Activated T-cell treated with anti-CD3 and anti-CD28 coated beads, Interleukin-2, amount 50 U/mL, for 4 hours (primary cell): ENCODE results near the gene FAM50B. TPM values are rescaled to one million over a fixed set of nuclear protein-coding genes. Genes with fewer than 3 reads are reported as not detected.
"Not testable (repeated sequence)": the region's sequence is repeated elsewhere in the genome, so short reads cannot be mapped to it uniquely, and the experiment has no call there.

Experiments
- ATAC-seq, 2 donors: fragments of 200-7000 bp; cut with Tn5 transposase; one replicate each; pipeline ENCODE4 v1.10.0; 2021
- DNase-seq: peaks from one replicate; pipeline ENCODE4 v3.0.0-alpha.2; 2020
- H3K27me3 Mint-ChIP-seq: one replicate; pipeline ENCODE4 v1.8.0; 2021; ENCODE audit warnings: low read depth, mixed read lengths
- H3K36me3 Mint-ChIP-seq: one replicate; pipeline ENCODE4 v1.8.0; 2022; ENCODE audit warnings: mixed read lengths; ENCODE audit not compliant: insufficient read depth
- H3K4me1 Mint-ChIP-seq: one replicate; pipeline ENCODE4 v1.8.0; 2021; ENCODE audit warnings: low read depth, mixed read lengths
- H3K4me3 Mint-ChIP-seq: one replicate; pipeline ENCODE4 v1.8.0; 2021; ENCODE audit warnings: mild to moderate bottlenecking, moderate library complexity, mixed read lengths
- H3K9me3 Mint-ChIP-seq: one replicate; pipeline ENCODE4 v1.8.0; 2021; ENCODE audit warnings: mixed read lengths
- total RNA-seq, 3 donors: library from RNA; stranded (reverse); gene quantifications; one replicate each; pipeline ENCODE4 v1.2.1, GENCODE V29; 2021

FAM50B gene
- total RNA-seq, 3 donors from 2014 or later, result 8.8 to 11.4 (median 9.3) TPM

DNA sequence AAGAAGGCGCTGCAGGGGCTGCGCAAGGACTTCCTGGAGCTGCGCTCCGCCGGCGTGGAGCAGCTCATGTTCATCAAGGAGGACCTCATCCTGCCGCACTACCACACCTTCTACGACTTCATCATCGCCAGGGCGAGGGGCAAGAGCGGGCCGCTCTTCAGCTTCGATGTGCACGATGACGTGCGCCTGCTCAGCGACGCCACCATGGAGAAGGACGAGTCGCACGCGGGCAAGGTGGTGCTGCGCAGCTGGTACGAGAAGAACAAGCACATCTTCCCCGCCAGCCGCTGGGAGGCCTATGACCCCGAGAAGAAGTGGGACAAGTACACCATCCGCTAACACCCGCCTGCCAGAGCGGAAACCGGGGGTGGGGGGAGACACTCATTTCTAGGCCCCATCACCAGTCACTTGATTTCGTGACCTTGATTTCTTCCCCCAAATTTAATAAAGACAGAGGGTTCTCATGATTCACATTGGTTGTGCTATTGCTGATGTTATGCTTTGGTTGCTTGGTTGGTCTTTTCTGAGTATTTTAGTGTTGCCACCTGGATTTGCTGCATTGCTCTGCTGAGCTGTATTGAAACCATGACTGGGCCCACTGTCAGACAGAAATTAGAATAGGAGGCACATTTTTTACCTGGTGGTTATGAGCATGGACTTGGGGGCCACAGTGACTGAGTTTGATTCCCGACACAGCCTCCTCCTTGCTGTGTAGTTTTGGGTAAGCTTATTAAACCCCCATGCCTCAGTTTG lies 1.5 kb downstream of the FAM50B start:
- DNase-seq (peak; percentile 21), ATAC-seq (peak; percentile 31 to 47)
- peak overlapping the region; percentile 55 for H3K4me3 Mint-ChIP-seq
- H3K9me3 Mint-ChIP-seq, result no peaks in the 10 kb centered on the region
- no peaks in the 10 kb centered on the region for H3K36me3 Mint-ChIP-seq
- no peaks in the 10 kb centered on the region for H3K27me3 Mint-ChIP-seq
- H3K4me1 Mint-ChIP-seq, result peaks cover 28% of the 10 kb centered on the region

DNA sequence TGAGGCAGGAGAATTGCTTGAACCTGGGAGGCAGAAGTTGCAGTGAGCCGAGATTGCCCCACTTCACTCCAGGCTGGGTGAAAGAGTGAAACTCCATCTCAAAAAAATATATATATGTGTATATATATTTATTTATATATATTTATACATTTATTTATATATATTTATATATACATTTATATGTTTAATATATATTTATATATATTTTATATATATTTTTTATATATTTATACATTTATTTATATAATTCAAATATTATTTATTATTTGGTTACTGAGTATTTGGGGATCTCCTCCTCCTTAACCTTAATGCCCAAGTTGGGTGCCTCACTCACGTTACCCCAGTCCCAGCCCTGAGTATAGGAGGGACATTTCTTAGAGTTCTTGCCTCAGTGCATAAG lies 2.7 kb downstream of the FAM50B start:
- ATAC-seq (no peak), DNase-seq (no peak)
- Mint-ChIP-seq H3K4me1 (peaks cover 28% of the 10 kb centered on the region), H3K9me3 (no peaks in the 10 kb centered on the region), H3K4me3 (no peak overlapping the region), H3K36me3 (no peaks in the 10 kb centered on the region), H3K27me3 (no peaks in the 10 kb centered on the region)

DNA sequence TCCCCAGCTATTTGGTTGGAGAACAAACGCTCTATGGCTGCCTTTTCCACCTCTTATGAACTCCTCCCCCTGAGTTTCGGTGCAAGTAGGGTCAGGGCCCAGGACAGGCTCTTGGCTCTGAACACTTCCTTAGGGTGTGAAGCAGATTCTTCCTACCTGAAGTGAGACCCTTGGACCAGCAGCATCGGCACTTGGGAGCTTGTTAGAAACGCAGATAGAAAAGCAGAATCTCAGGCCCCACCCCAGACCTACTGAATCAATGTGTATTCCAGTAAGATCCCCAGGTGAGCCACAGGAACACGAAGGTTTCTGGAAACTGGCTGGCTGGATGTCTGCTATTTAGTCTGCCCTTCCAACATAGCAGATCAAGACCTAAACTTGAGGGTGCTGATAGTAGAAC lies 3.2 kb downstream of the FAM50B start:
- no peaks in the 10 kb centered on the region for H3K27me3 Mint-ChIP-seq
- no peak for ATAC-seq

DNA sequence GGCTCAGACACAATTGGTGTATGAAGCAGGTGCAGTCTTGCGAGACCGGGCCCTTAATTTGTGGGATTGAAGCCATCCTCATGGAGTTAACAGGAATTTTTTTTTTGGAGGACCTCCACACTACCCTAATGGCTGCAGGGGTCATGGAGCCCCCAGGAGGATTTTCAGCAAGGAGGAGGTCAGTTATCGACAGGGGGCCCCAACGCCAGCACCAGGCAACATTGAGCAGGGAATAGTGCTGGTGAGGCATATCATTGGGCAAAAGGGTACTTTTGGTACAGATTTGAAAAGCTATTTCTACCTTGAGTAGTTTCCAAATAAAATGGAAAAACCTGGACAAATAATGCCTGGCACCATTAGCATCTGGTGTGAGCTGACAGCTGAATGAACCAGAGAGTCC lies 6.7 kb downstream of the FAM50B start:
- H3K4me1 Mint-ChIP-seq, result peaks cover 4% of the 10 kb centered on the region
- no peak overlapping the region for H3K4me3 Mint-ChIP-seq
- DNase-seq, result no peak
- no peak for ATAC-seq
- peaks cover 6% of the 10 kb centered on the region for H3K9me3 Mint-ChIP-seq
- H3K27me3 Mint-ChIP-seq, result no peaks in the 10 kb centered on the region
- H3K36me3 Mint-ChIP-seq, result no peaks in the 10 kb centered on the region

More for the DNA sequence above, 3.2 kb downstream of the FAM50B start:
- no peak overlapping the region for H3K4me3 Mint-ChIP-seq
- H3K9me3 Mint-ChIP-seq, result no peaks in the 10 kb centered on the region
- H3K4me1 Mint-ChIP-seq, result peaks cover 24% of the 10 kb centered on the region
- DNase-seq, result no peak
- no peaks in the 10 kb centered on the region for H3K36me3 Mint-ChIP-seq

DNA sequence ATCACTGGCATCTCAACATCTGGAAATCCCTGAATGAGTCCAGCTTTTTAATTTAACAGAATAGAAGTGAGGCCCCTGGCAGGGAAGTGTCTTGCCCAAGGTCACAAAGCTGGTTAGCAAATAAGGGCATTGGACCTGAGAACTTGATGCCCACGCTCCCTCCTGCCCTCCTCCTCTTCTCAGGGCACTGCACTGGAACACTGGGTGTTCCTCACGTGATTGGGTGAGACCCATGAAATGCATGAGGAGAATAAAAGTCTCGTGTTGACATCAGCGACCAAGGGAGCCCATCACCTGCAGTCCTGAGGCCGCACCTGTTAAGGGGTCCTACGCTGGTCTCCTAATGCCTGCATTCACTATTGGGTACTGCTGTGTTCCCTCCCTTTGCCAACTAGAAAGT lies 7.4 kb downstream of the FAM50B start:
- DNase-seq (no peak), ATAC-seq (no peak)
- Mint-ChIP-seq H3K4me3 (no peak overlapping the region), H3K4me1 (no peaks in the 10 kb centered on the region), H3K27me3 (peaks cover 2% of the 10 kb centered on the region), H3K9me3 (peaks cover 9% of the 10 kb centered on the region), H3K36me3 (no peaks in the 10 kb centered on the region)

DNA sequence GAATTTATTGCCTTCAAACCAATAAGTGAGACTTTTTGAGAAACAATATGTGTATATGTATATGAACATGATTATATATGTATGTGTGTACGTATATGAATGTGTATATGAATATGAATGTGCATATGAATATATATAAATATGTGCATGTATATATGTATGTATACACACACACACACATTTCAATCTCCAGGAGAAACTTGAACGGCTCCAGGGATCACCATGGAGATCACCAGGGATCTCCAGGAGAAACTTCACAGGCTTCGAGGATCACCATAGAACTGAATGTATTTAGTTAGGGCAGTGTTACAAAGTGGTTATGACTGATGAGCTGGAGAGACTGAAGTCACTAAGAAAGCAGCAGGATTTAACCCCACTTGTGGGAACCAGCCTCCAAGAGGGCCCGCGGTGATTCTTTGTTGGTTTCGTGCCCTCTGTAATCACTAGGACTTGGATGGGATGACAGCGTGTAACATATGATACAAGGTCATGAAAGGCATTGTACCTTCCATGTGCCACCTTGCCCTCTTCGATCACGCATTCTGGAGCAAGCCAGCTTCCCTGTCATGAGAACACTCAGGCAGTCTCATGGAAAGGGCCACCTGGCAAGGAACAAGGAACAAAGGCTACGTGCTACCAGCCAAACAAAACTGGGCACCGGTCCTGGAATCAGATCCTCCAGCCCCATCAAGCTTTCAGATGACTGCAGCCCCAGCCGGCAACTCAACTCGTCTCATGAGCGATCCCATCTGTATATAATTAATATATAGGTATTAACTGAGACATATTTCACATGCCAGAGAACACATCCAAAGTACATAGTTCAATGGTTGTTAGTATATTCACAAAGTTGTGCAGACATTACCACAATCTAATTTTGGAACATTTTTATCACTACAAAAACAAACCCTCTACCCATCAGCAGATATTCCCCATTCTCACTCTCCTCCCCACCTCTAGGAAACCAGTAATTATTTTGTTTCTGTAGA lies 8.6 kb downstream of the FAM50B start:
- H3K9me3 Mint-ChIP-seq, result peaks cover 9% of the 10 kb centered on the region
- H3K4me1 Mint-ChIP-seq, result no peaks in the 10 kb centered on the region
- no peaks in the 10 kb centered on the region for H3K36me3 Mint-ChIP-seq
- DNase-seq (no peak), ATAC-seq (no peak)
- H3K27me3 Mint-ChIP-seq, result peaks cover 6% of the 10 kb centered on the region
- H3K4me3 Mint-ChIP-seq, result no peak overlapping the region

DNA sequence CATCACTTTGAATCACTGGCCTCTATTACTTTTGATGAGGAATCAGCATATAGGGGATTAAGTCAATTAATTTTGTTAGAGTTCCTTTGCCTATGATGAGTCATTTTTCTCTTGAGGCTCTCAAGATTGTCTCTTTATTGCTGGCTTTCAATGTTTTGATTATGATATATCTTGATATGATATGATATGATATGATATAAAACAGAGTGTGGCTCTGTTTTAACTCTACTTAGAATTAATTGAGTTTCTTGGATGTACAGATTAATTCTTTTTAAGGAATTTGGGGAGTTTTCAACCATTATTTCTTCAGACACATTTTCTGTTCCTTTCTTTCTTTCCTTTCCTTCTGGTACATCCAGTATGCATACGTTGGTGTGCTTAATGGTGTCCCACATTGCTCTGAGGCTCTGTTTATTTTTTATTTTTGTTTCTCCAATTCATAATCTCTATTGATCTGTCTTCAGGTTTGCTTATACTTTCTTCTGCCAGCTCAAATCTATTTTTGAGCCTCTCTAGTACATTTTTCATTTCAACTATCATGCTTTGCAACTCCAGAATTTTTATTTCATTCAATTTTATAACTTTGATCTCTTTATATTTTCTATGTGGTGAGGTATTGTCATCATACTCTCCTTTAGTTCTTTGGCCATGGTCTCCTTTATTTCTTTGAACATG lies 10.8 kb downstream of the FAM50B start:
- H3K4me1 Mint-ChIP-seq, result no peaks in the 10 kb centered on the region
- H3K27me3 Mint-ChIP-seq, result peaks cover 6% of the 10 kb centered on the region
- ATAC-seq (no peak), DNase-seq (no peak)
- H3K9me3 Mint-ChIP-seq, result peaks cover 9% of the 10 kb centered on the region
- H3K4me3 Mint-ChIP-seq, result no peak overlapping the region
- H3K36me3 Mint-ChIP-seq, result no peaks in the 10 kb centered on the region

DNA sequence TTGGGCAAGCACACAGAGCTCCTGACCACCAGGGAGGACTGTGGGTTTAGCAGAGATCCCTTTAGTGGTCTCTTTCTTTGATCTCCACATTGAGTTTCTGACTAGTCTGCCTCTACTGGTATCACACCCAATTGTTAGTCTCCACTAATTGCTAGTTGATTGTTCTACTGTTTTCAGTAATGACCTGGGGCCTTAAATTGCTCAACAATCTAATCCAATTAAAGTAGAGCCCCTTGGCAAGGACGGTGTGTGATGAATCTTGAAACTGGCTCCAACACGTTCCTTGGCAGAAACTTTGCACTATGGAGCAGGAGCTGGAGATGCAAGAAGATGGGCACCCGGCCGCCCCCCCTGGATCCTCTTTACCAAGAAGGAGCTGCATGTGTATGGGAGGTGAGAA lies 12.3 kb downstream of the FAM50B start:
- peaks cover 9% of the 10 kb centered on the region for H3K9me3 Mint-ChIP-seq
- DNase-seq (no peak), ATAC-seq (no peak)
- H3K4me3 Mint-ChIP-seq, result no peak overlapping the region
- H3K27me3 Mint-ChIP-seq, result peaks cover 11% of the 10 kb centered on the region
- no peaks in the 10 kb centered on the region for H3K4me1 Mint-ChIP-seq
- H3K36me3 Mint-ChIP-seq, result no peaks in the 10 kb centered on the region

DNA sequence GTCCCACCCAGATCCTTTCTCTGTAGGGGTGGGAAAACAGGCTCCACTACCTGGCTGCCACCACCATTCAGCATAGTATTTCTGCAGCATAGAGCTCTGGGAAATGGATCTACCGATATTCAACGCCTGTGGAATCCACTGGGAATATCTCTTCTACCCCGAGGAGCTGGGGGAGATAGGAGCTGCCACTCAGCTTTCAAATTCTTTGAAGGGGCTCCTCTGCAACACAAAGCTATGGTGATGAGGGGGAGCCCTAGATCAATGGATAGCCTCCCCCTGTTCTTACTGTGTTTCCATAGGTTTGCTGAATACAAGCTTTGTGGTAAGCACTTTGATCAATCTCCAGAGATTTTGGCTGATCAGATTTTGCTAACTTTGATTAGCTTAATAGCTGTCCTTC lies 12.9 kb downstream of the FAM50B start:
- ATAC-seq, result no peak
- H3K9me3 Mint-ChIP-seq, result peaks cover 9% of the 10 kb centered on the region
- H3K36me3 Mint-ChIP-seq, result no peaks in the 10 kb centered on the region
- peaks cover 11% of the 10 kb centered on the region for H3K27me3 Mint-ChIP-seq
- H3K4me3 Mint-ChIP-seq, result no peak overlapping the region
- DNase-seq, result no peak
- peaks cover 2% of the 10 kb centered on the region for H3K4me1 Mint-ChIP-seq

DNA sequence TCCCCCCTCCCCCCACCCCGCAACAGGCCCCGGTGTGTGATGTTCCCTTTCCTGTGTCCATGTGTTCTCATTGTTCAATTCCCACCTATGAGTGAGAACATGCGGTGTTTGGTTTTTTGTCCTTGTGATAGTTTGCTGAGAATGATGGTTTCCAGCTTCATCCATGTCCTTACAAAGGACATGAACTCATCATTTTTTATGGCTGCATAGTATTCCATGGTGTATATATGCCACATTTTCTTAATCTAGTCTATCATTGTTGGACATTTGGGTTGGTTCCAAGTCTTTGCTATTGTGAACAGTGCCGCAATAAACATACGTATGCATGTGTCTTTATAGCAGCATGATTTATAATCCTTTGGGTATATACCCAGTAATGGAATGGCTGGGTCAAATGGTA lies 14.1 kb downstream of the FAM50B start:
- not testable (repeated sequence) for H3K36me3 Mint-ChIP-seq, H3K9me3 Mint-ChIP-seq, H3K4me3 Mint-ChIP-seq, DNase-seq, ATAC-seq
- Mint-ChIP-seq H3K4me1 (peaks cover 13% of the 10 kb centered on the region), H3K27me3 (peaks cover 11% of the 10 kb centered on the region)

DNA sequence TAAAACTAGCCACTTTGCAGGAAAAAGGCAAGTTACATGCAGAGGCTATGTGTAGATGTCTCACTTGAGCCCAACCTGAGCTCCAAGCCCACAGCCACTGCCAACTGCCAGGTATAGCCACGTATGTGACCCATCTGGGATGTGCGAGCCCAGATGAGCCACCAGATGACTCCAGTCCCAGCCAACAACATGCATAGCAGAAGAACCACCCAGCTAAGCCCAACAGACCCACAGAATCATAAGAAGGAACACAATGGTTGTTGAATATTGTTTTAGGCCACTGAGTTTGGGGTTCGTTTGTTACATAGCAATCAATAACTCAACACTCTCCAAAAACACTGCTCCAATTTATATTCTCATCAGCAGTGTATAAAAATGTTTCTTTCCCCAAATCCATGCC lies 16.3 kb downstream of the FAM50B start:
- Mint-ChIP-seq H3K36me3 (no peaks in the 10 kb centered on the region), H3K4me1 (peaks cover 32% of the 10 kb centered on the region), H3K4me3 (no peak overlapping the region), H3K9me3 (peaks cover 4% of the 10 kb centered on the region), H3K27me3 (peaks cover 11% of the 10 kb centered on the region)
- no peak for ATAC-seq
- no peak for DNase-seq

DNA sequence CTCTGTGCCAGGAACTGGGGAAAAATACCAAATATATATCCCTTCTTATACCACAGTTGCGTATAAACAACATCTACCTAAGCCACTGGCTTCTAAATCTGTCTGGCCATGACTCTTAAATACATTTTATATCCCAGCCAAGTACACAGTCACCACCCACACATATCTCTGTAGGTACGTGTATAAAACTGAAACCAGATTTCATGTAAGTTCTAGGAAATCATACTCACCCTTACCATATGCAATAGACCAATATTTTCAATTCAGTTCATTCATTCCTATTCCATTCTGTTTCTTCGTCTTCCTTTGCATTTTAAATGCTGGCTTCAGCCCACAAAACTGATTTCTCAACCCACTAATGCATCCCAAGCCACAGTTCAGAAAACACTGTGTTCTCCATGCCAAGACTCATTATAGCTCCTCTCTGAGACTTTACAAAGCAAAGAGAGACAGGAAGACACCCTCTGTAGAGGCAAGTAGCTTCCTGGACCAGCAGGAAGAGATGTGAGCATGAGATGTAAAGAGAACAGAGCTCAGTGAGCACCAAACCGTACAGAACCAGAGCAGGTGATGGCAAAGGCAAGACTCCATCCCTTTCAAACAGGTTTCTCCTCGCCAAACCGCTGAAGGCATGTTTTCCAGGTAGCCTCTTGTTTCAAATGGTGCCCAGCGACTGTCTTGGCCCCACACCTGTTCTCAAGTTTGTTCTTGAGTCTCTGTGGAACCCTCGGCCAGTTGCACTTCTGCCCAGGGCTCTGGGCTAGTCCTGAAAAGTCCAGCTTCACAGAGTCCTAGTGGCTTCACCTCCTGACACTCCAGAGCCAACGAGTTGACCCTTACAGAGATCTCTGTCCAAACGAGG lies 18.7 kb downstream of the FAM50B start:
- Mint-ChIP-seq H3K4me1 (peaks cover 35% of the 10 kb centered on the region), H3K36me3 (no peaks in the 10 kb centered on the region), H3K9me3 (no peaks in the 10 kb centered on the region), H3K4me3 (no peak overlapping the region), H3K27me3 (peaks cover 5% of the 10 kb centered on the region)
- peak; percentile 61 to 71 for ATAC-seq
- DNase-seq, result no peak

DNA sequence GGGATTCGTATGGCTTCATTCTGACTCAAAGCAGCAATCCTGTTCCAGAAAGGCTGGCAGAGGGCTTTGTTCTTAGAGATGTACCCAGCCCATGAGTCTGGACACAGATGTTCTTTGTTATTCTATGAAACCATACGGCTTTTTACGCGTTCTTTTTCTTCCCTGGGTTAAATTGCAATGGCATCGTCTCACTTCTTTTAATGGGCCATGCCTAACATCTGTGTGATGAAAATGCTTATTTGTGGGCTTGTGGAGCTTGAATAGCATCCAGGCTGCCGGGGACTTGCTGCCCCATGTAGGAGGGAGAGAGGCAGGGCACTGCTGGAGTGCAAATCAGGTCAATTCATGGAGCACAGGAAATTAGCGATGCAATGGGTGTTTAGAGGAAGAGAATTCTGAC lies 19.4 kb downstream of the FAM50B start:
- DNase-seq (no peak), ATAC-seq (no peak)
- no peaks in the 10 kb centered on the region for H3K9me3 Mint-ChIP-seq
- H3K4me1 Mint-ChIP-seq, result peaks cover 35% of the 10 kb centered on the region
- peaks cover 5% of the 10 kb centered on the region for H3K27me3 Mint-ChIP-seq
- H3K36me3 Mint-ChIP-seq, result no peaks in the 10 kb centered on the region
- H3K4me3 Mint-ChIP-seq, result no peak overlapping the region

DNA sequence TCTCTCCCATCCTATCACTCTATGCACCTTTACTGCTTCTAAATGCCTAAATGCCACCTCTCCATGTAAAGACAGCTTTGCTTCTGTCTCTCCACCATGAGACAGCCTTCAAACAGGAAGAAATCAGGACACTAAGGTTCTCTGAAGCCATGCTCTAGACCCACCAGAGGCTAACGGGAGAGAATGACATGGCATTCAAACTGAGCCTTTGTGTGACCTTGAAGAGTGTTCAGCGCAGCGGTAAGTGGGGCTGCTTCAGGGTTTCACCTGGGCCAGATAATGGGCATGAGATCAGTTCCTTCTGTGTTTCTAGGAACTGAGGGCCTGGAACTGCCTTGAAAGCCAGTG lies 20.1 kb downstream of the FAM50B start:
- Mint-ChIP-seq H3K9me3 (no peaks in the 10 kb centered on the region), H3K4me1 (peaks cover 35% of the 10 kb centered on the region), H3K4me3 (no peak overlapping the region), H3K27me3 (peaks cover 5% of the 10 kb centered on the region), H3K36me3 (no peaks in the 10 kb centered on the region)
- DNase-seq, result no peak
- ATAC-seq, result no peak
